ENCODE results near the gene ZBTB18. TPM values are rescaled to one million over a fixed set of nuclear protein-coding genes. Genes with fewer than 3 reads are reported as not detected.

ZBTB18 gene
- polyA plus RNA-seq, 2 of the 4 experiments (the other 2 are of a cell fraction) = 9.7 to 9.9 TPM

DNA sequence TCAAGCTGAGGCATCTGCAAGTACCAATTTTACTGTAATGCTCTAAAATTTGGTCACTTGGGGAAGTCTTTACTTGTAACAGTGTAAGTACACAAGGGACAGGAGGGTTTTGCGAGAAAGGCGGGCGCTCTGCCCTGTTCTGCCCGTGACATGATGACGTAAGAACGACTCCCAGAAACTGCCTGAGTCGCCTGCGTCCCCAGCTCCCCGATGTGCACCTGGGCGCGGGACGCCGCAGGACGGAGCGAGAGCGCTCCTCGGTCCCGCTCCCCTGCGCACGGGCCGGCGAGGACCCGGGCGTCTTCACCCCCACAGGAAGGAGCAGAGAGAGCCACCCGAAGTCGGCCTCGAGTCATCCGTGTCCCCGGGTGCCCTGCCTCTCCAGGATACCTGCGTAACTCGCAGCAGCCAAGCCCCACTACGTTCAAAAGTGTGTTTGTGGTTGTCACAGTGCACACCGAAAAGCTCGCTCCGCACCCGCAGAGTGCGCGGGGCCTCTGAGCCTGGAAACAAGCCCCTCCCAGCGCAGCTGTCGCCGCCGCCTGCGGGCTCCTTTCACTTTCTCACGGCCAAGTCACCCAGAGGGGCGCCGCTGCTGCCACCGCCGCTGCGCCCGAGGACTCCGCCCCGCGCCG lies 3.3 kb upstream of the ZBTB18 start:
- ATAC-seq = peak; percentile 62 to 66
- Histone ChIP-seq H3K4me3 (peak overlapping the region; percentile 79), H3K4me1 (peaks cover 30% of the 10 kb centered on the region), H3K9me3 (no peaks in the 10 kb centered on the region), H3K27ac (peak overlapping the region; percentile 86 to 93), H3K4me2 (peak overlapping the region; percentile 85)
- ChIA-PET POLR2A (interaction anchor here (0.5 to 2.1 kb wide), 24 partner anchors 13 to 1498 kb away, joined by 3 to 10 read pairs (median 4); partner anchors contain the start of gene AKT3), CTCF (interaction anchor here (0.8 to 1.8 kb wide), 3 partner anchors 13 to 252 kb away, joined by 3 to 7 read pairs (median 4); no protein-coding TSS in a partner anchor)
- no peak for FAIRE-seq
- WGBS (ENCODE audit: missing lambda C conversion rate) = under 1% methylated on average over 34 of the region's 54 CpGs
- DNase-seq (ENCODE audit: low read depth in 1 of 2, low spot score in 1 of 2) = peak; percentile 44 to 63
- no peak for TF ChIP-seq HDAC2 (IDR thresholded peaks at IDR 0.05)
- TF ChIP-seq RFX5 (IDR thresholded peaks at IDR 0.05) = no peak
- no peak for TF ChIP-seq MYC (IDR thresholded peaks at IDR 0.05; ENCODE audit: borderline replicate concordance, low read length)
- no peak for TF ChIP-seq CBX2 (IDR thresholded peaks at IDR 0.05; ENCODE audit: borderline replicate concordance, low read depth)
- TF ChIP-seq, protein P1, sequence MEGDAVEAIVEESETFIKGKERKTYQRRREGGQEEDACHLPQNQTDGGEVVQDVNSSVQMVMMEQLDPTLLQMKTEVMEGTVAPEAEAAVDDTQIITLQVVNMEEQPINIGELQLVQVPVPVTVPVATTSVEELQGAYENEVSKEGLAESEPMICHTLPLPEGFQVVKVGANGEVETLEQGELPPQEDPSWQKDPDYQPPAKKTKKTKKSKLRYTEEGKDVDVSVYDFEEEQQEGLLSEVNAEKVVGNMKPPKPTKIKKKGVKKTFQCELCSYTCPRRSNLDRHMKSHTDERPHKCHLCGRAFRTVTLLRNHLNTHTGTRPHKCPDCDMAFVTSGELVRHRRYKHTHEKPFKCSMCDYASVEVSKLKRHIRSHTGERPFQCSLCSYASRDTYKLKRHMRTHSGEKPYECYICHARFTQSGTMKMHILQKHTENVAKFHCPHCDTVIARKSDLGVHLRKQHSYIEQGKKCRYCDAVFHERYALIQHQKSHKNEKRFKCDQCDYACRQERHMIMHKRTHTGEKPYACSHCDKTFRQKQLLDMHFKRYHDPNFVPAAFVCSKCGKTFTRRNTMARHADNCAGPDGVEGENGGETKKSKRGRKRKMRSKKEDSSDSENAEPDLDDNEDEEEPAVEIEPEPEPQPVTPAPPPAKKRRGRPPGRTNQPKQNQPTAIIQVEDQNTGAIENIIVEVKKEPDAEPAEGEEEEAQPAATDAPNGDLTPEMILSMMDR (IDR thresholded peaks at IDR 0.05) = no peak
- TF ChIP-seq ZNF302 (CRISPR knock-in tag; IDR thresholded peaks at IDR 0.05) = no peak
- no peak for TF ChIP-seq FOSB (CRISPR knock-in tag; IDR thresholded peaks at IDR 0.05)
- TF ChIP-seq FOSL2 (IDR thresholded peaks at IDR 0.05) = no peak
- TF ChIP-seq FOSL2 (CRISPR knock-in tag; IDR thresholded peaks at IDR 0.05) = 0 out of 2 replicates have a peak, but pooled peaks have one; percentile 2
- TF ChIP-seq EP300 (IDR thresholded peaks at IDR 0.05) = no peak
- no peak for TF ChIP-seq NFE2L2 (conservative IDR thresholded peaks at IDR 0.05; ENCODE audit: low read length)
- no peak; the same call in 1 of the 2 replicates for TF ChIP-seq RNF2 (IDR thresholded peaks at IDR 0.05; ENCODE audit: borderline replicate concordance, low read depth)
- TF ChIP-seq, protein P2, sequence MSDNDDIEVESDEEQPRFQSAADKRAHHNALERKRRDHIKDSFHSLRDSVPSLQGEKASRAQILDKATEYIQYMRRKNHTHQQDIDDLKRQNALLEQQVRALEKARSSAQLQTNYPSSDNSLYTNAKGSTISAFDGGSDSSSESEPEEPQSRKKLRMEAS (IDR thresholded peaks at IDR 0.05) = peak; percentile 63
- peak; percentile 72; the same call in 1 of the 2 replicates for TF ChIP-seq PHF8 (IDR thresholded peaks at IDR 0.05; ENCODE audit: borderline replicate concordance, low read depth)
- TF ChIP-seq, protein P3, sequence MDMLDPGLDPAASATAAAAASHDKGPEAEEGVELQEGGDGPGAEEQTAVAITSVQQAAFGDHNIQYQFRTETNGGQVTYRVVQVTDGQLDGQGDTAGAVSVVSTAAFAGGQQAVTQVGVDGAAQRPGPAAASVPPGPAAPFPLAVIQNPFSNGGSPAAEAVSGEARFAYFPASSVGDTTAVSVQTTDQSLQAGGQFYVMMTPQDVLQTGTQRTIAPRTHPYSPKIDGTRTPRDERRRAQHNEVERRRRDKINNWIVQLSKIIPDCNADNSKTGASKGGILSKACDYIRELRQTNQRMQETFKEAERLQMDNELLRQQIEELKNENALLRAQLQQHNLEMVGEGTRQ (IDR thresholded peaks at IDR 0.05) = no peak
- TF ChIP-seq POLR2A (IDR thresholded peaks at IDR 0.05; ENCODE audit: low read length) = peak; percentile 69
- no peak for TF ChIP-seq NPAS2 (CRISPR knock-in tag; IDR thresholded peaks at IDR 0.05; ENCODE audit: borderline replicate concordance)
- TF ChIP-seq, protein P4, sequence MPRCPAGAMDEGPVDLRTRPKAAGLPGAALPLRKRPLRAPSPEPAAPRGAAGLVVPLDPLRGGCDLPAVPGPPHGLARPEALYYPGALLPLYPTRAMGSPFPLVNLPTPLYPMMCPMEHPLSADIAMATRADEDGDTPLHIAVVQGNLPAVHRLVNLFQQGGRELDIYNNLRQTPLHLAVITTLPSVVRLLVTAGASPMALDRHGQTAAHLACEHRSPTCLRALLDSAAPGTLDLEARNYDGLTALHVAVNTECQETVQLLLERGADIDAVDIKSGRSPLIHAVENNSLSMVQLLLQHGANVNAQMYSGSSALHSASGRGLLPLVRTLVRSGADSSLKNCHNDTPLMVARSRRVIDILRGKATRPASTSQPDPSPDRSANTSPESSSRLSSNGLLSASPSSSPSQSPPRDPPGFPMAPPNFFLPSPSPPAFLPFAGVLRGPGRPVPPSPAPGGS (IDR thresholded peaks at IDR 0.05) = 0 out of 3 replicates have a peak, but pooled peaks have one; percentile 69
- no peak for TF ChIP-seq ESRRA (IDR thresholded peaks at IDR 0.05; ENCODE audit: borderline replicate concordance, low read length)
- TF ChIP-seq CEBPB (IDR thresholded peaks at IDR 0.05) = peak in 1 of 2 experiments; percentile 30; a peak in 1 of 4 replicates
- TF ChIP-seq KDM5A (IDR thresholded peaks at IDR 0.05) = no peak
- TF ChIP-seq MAFK (IDR thresholded peaks at IDR 0.05; ENCODE audit: partially characterized antibody) = no peak
- TF ChIP-seq, protein P5, sequence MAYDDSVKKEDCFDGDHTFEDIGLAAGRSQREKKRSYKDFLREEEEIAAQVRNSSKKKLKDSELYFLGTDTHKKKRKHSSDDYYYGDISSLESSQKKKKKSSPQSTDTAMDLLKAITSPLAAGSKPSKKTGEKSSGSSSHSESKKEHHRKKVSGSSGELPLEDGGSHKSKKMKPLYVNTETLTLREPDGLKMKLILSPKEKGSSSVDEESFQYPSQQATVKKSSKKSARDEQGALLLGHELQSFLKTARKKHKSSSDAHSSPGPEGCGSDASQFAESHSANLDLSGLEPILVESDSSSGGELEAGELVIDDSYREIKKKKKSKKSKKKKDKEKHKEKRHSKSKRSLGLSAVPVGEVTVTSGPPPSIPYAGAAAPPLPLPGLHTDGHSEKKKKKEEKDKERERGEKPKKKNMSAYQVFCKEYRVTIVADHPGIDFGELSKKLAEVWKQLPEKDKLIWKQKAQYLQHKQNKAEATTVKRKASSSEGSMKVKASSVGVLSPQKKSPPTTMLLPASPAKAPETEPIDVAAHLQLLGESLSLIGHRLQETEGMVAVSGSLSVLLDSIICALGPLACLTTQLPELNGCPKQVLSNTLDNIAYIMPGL (CRISPR knock-in tag; IDR thresholded peaks at IDR 0.05; ENCODE audit: borderline replicate concordance) = no peak
- TF ChIP-seq, protein P6, sequence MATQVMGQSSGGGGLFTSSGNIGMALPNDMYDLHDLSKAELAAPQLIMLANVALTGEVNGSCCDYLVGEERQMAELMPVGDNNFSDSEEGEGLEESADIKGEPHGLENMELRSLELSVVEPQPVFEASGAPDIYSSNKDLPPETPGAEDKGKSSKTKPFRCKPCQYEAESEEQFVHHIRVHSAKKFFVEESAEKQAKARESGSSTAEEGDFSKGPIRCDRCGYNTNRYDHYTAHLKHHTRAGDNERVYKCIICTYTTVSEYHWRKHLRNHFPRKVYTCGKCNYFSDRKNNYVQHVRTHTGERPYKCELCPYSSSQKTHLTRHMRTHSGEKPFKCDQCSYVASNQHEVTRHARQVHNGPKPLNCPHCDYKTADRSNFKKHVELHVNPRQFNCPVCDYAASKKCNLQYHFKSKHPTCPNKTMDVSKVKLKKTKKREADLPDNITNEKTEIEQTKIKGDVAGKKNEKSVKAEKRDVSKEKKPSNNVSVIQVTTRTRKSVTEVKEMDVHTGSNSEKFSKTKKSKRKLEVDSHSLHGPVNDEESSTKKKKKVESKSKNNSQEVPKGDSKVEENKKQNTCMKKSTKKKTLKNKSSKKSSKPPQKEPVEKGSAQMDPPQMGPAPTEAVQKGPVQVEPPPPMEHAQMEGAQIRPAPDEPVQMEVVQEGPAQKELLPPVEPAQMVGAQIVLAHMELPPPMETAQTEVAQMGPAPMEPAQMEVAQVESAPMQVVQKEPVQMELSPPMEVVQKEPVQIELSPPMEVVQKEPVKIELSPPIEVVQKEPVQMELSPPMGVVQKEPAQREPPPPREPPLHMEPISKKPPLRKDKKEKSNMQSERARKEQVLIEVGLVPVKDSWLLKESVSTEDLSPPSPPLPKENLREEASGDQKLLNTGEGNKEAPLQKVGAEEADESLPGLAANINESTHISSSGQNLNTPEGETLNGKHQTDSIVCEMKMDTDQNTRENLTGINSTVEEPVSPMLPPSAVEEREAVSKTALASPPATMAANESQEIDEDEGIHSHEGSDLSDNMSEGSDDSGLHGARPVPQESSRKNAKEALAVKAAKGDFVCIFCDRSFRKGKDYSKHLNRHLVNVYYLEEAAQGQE (IDR thresholded peaks at IDR 0.05) = no peak
- no peak for TF ChIP-seq GATA3 (IDR thresholded peaks at IDR 0.05; ENCODE audit: borderline replicate concordance)
- no peak for TF ChIP-seq JUNB (IDR thresholded peaks at IDR 0.05)
- no peak for TF ChIP-seq SREBF2 (IDR thresholded peaks at IDR 0.05)
- TF ChIP-seq, protein P7, sequence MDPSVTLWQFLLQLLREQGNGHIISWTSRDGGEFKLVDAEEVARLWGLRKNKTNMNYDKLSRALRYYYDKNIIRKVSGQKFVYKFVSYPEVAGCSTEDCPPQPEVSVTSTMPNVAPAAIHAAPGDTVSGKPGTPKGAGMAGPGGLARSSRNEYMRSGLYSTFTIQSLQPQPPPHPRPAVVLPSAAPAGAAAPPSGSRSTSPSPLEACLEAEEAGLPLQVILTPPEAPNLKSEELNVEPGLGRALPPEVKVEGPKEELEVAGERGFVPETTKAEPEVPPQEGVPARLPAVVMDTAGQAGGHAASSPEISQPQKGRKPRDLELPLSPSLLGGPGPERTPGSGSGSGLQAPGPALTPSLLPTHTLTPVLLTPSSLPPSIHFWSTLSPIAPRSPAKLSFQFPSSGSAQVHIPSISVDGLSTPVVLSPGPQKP (IDR thresholded peaks at IDR 0.05; ENCODE audit: low read depth, low read length) = no peak
- TF ChIP-seq HOXB13 (CRISPR knock-in tag; IDR thresholded peaks at IDR 0.05; ENCODE audit: low read depth) = no peak
- no peak for TF ChIP-seq HOXB5 (CRISPR knock-in tag; IDR thresholded peaks at IDR 0.05)
